Stimulated activated naive CD4-positive, alpha-beta T cell (primary cell): ENCODE measurements around the gene GTF2F1.
"Not testable (repeated sequence)": the region's sequence is repeated elsewhere in the genome, so short reads cannot be mapped to it uniquely, and the experiment has no call there.

ENCODE experiments used
- DNase-seq, 6 experiments: peaks; one replicate each; lab custom pipeline; 2025; lab: John Stamatoyannopoulos, UW

GTF2F1 gene

GRCh38 chr19:6355321-6356040 lies 37.5 kb downstream of the GTF2F1 start:
- DNase-seq, result not testable (repeated sequence)

- DNase-seq, result no peak
Observed at GRCh38 chr19:6354098-6354674, 38.8 kb downstream of the GTF2F1 start.

GRCh38 chr19:6352381-6353165 lies 40.4 kb downstream of the GTF2F1 start:
- no peak for DNase-seq

- DNase-seq, result no peak
Observed at GRCh38 chr19:6350688-6351087, 42.3 kb downstream of the GTF2F1 start.

- DNase-seq, result not testable (repeated sequence)
Observed at GRCh38 chr19:6349271-6349670, 43.7 kb downstream of the GTF2F1 start.

- DNase-seq, result no peak
Observed at GRCh38 chr19:6343462-6343861, 49.5 kb downstream of the GTF2F1 start.

- no peak for DNase-seq
Observed at GRCh38 chr19:6340493-6341201, 52.3 kb downstream of the GTF2F1 start.

GRCh38 chr19:6334490-6335285 lies 58.3 kb downstream of the GTF2F1 start:
- no peak for DNase-seq

GRCh38 chr19:6333439-6333838 lies 59.5 kb downstream of the GTF2F1 start, which contains the start of gene ACER1:
Gene ACER1, minus strand, starts transcription at chr19:6333612. Its CDS starts 61 bp downstream, at chr19:6333551.
- DNase-seq, result no peak
